ENCODE results near the gene BBS9. TPM values are rescaled to one million over a fixed set of nuclear protein-coding genes. Genes with fewer than 3 reads are reported as not detected.

The BBS9 gene
- total RNA-seq, 1 experiment from 2014 or later = 9.4 TPM

GRCh38 chr7:33326485-33326848 lies 197.1 kb downstream of the BBS9 start:
- H3K27ac Mint-ChIP-seq (ENCODE audit: unreplicated experiment) = no peak overlapping the region
- peaks cover 5% of the 10 kb centered on the region for H3K27me3 Mint-ChIP-seq (ENCODE audit: unreplicated experiment)
- no peak overlapping the region for H3K4me3 Mint-ChIP-seq (ENCODE audit: low read depth, unreplicated experiment)
- no peaks in the 10 kb centered on the region for H3K9me3 Mint-ChIP-seq (ENCODE audit: low read depth, unreplicated experiment)
- CTCF ChIA-PET = interaction anchor here (0.6 kb wide), 1 partner anchor 86 kb away, joined by 4 read pairs; no protein-coding TSS in a partner anchor
- H3K36me3 Mint-ChIP-seq (ENCODE audit: insufficient read depth, unreplicated experiment) = no peaks in the 10 kb centered on the region
- intact Hi-C loops (cut with micrococcal nuclease; ENCODE audit: unreplicated experiment) = no loop called here
- no peak for DNase-seq
- no peaks in the 10 kb centered on the region for H3K4me1 Mint-ChIP-seq (ENCODE audit: low read depth, unreplicated experiment)
- TF ChIP-seq CTCF (IDR thresholded peaks at IDR 0.05; ENCODE audit: unreplicated experiment) = no peak
- no TSS peak for BruUV-seq (replicated peaks)

GRCh38 chr7:33327427-33327826 lies 198.1 kb downstream of the BBS9 start:
- no peaks in the 10 kb centered on the region for H3K4me1 Mint-ChIP-seq (ENCODE audit: low read depth, unreplicated experiment)
- no peak overlapping the region for H3K4me3 Mint-ChIP-seq (ENCODE audit: low read depth, unreplicated experiment)
- peaks cover 15% of the 10 kb centered on the region for H3K27me3 Mint-ChIP-seq (ENCODE audit: unreplicated experiment)
- CTCF ChIA-PET = no interaction called here
- no TSS peak for BruUV-seq (replicated peaks)
- intact Hi-C loops (cut with micrococcal nuclease; ENCODE audit: unreplicated experiment) = no loop called here
- H3K36me3 Mint-ChIP-seq (ENCODE audit: insufficient read depth, unreplicated experiment) = no peaks in the 10 kb centered on the region
- H3K9me3 Mint-ChIP-seq (ENCODE audit: low read depth, unreplicated experiment) = no peaks in the 10 kb centered on the region
- no peak for DNase-seq
- H3K27ac Mint-ChIP-seq (ENCODE audit: unreplicated experiment) = no peak overlapping the region
- TF ChIP-seq CTCF (IDR thresholded peaks at IDR 0.05; ENCODE audit: unreplicated experiment) = no peak

- intact Hi-C loops (cut with micrococcal nuclease; ENCODE audit: unreplicated experiment) = loop anchor here (1.0 to 10.0 kb wide), 6 partner anchors 91 to 1470 kb away; no protein-coding TSS in a partner anchor
- peaks cover 15% of the 10 kb centered on the region for H3K27me3 Mint-ChIP-seq (ENCODE audit: unreplicated experiment)
- H3K9me3 Mint-ChIP-seq (ENCODE audit: low read depth, unreplicated experiment) = no peaks in the 10 kb centered on the region
- CTCF ChIA-PET = interaction anchor here (0.8 to 1.2 kb wide), 6 partner anchors 11 to 598 kb away, joined by 3 to 6 read pairs (median 3); no protein-coding TSS in a partner anchor
- H3K4me1 Mint-ChIP-seq (ENCODE audit: low read depth, unreplicated experiment) = no peaks in the 10 kb centered on the region
- BruUV-seq (replicated peaks) = no TSS peak
- H3K4me3 Mint-ChIP-seq (ENCODE audit: low read depth, unreplicated experiment) = no peak overlapping the region
- no peak overlapping the region for H3K27ac Mint-ChIP-seq (ENCODE audit: unreplicated experiment)
- no peaks in the 10 kb centered on the region for H3K36me3 Mint-ChIP-seq (ENCODE audit: insufficient read depth, unreplicated experiment)
- peak; percentile 28 for DNase-seq
- peak; percentile 58 for TF ChIP-seq CTCF (IDR thresholded peaks at IDR 0.05; ENCODE audit: unreplicated experiment)
Observed at GRCh38 chr7:33334349-33334748, 205.0 kb downstream of the BBS9 start.

- TF ChIP-seq CTCF (IDR thresholded peaks at IDR 0.05; ENCODE audit: unreplicated experiment) = no peak
- Mint-ChIP-seq H3K27ac (ENCODE audit: unreplicated experiment) (no peak overlapping the region), H3K9me3 (ENCODE audit: low read depth, unreplicated experiment) (no peaks in the 10 kb centered on the region), H3K36me3 (ENCODE audit: insufficient read depth, unreplicated experiment) (no peaks in the 10 kb centered on the region), H3K4me3 (ENCODE audit: low read depth, unreplicated experiment) (no peak overlapping the region), H3K4me1 (ENCODE audit: low read depth, unreplicated experiment) (no peaks in the 10 kb centered on the region), H3K27me3 (ENCODE audit: unreplicated experiment) (peaks cover 6% of the 10 kb centered on the region)
- no TSS peak for BruUV-seq (replicated peaks)
- CTCF ChIA-PET = no interaction called here
- intact Hi-C loops (cut with micrococcal nuclease; ENCODE audit: unreplicated experiment) = loop anchor here (5.0 to 10.0 kb wide), 4 partner anchors 150 to 1472 kb away; no protein-coding TSS in a partner anchor
- DNase-seq = no peak
Observed at GRCh38 chr7:33336820-33337219, 207.5 kb downstream of the BBS9 start.

Measured in Calu3 (cell line).